ENCODE results near the gene SAT1.
"Not testable (repeated sequence)": the region's sequence is repeated elsewhere in the genome, so short reads cannot be mapped to it uniquely, and the experiment has no call there.

The SAT1 gene

DNA sequence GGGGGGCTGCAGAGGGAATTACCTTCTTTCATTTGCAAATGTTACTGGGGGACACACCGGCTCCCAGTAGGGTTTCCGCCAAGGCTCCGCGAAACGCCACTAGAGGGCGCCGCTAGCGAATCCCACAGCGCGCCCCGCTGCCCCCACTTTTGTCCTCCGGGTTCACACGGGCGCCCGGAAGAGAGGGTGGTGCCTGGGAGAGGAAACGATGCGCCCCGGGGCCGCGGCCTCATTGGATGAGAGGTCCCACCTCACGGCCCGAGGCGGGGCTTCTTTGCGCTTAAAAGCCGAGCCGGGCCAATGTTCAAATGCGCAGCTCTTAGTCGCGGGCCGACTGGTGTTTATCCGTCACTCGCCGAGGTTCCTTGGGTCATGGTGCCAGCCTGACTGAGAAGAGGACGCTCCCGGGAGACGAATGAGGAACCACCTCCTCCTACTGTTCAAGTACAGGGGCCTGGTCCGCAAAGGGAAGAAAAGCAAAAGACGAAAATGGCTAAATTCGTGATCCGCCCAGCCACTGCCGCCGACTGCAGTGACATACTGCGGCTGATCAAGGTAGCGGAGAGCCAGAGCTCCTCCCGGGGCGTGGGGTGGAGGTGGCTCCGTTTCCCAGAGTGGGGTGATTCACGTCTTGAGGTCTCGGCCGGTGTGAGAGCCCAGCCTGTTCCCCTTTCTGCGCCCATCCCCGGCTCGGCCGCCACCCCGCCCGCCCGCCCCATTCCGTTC is at the start of gene SAT1:
Gene SAT1 (plus strand): TSS at position 311 of the 726 bp plus-strand sequence. CDS start 179 bp downstream, at position 490.
- peak; percentile 81 to 86 for DNase-seq (ENCODE audit: extremely low read depth in 1 of 2, low read depth in 1 of 2)

DNA sequence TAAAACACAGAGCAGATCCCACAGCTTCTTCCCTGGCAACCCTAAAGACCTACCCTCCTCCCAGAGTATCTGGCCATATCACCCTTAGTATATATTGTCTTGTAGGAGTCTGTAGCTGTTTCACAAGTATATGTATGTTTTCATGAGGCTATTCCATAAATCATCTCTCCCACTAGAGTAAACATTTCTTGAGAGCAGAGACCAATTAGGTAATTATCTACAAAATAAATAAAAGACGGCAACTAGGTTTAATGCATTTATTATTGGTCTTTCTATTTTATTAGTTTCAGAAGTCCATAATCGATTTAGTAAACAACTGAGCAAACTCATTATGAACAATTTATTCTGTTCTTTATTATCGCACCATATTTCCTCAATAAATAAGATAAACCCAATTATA is 46.9 kb upstream of the SAT1 start:
- no peak for DNase-seq (ENCODE audit: extremely low read depth in 1 of 2, low read depth in 1 of 2)

DNA sequence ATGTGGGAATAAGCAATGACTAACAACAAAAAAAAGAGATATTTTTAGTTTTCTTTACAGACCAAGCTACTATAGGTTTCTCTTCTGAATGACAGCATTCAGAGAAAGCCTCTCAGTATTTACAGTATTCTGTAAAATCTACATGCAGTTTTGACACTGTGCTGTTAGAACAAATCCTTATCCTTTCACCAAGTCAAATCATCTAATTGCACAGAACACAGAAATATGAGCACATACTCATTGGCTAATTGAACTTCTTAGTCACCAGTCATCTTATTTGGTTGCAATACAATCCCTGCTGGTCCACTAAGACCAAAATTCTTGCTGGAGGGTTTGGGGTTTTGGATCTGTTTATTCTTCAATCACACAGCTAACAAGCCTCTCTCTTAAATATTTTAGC is 45.6 kb upstream of the SAT1 start:
- DNase-seq (ENCODE audit: extremely low read depth in 1 of 2, low read depth in 1 of 2): no peak

DNA sequence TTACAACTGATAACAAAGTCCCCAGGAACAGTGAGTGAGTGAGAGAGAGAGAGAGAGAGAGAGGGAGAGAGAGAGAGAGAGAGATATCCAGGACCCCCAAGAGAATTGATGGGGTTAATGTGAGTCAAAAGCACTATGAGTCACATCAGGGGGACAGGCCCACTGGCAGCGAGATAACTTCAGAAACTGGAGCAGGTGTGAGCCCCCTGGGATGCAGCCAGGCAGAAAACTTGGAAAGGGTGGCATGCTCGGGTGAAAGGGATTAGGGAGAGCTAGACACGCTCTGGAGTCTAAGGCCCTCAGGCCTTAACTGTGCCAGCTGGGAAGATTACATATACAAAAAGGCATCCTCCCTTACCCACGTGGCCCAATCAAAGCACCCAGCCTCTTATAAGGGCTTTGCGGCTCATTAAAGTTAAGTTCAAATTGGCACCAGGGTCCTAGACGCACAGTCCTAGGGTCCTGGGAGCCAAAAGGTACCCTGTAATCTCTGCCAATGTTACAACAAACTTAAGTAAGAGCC is 40.7 kb upstream of the SAT1 start:
- DNase-seq (ENCODE audit: extremely low read depth in 1 of 2, low read depth in 1 of 2): no peak

DNA sequence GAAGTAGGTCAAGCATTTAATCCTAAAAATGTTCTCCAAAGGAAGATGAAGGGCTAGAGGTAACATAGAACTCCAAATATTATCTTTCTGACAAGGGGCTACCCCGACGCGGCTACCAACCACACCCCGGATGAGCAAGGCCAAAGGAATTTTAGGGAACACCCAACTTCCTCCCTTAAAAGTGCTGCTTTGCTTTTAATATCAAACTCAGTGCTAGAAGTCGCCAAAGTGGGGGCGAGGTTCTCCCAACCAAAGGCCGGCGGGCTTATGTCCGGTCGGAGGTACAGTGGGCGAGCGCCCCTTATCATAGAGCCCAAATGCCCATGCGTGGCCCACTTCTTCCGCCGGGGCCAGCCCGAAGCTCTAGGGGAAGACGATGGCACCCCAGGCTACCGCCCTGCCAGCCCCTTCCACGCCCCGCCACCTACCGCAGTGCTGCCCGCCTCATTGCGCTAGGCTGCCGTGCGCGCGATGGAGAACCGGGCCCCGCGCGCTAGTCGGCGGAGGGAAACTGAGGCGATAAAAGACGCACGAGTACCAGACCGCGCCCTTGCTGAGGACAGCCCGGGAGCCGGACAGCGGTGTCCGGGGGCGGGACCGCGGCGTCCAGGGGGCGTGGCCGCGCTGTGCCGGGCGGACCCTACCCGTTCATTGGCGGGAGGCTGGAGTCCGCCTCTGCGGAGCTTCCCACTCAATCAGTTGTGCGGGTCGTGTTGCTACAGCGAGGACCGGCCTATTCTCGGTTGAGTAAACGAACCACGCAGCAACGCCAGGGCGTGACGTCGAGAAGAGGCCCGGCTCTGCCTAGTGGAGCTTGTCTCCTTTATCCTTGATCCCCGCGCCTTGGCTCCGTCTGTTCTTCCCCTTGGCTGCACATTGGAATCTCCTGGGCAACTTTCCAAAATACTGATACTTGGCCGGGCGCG is 40.0 kb upstream of the SAT1 start, which contains the start of gene ACOT9:
Gene ACOT9 (minus strand): TSS at position 580 of the 926 bp plus-strand sequence. CDS start 132 bp downstream, at position 448.
- peak; percentile 46 to 71 for DNase-seq (ENCODE audit: extremely low read depth in 1 of 2, low read depth in 1 of 2)

DNA sequence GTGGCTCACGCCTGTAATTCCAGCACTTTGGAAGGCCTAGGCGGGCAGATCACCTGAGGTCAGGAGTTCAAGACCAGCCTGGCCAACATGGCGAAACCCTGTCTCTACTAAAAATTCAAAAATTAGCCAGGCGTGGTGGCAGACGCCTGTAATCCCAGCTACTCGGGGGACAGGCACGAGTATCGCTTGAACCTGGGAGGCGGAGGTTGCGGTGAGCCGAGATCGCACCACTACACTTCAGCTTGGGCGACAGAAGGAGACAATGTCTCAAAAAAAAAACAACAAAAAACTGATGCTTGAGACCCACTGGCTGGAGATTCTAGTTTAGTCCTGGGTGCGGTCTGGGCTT is 39.4 kb upstream of the SAT1 start:
- not testable (repeated sequence) for DNase-seq (ENCODE audit: extremely low read depth in 1 of 2, low read depth in 1 of 2)

DNA sequence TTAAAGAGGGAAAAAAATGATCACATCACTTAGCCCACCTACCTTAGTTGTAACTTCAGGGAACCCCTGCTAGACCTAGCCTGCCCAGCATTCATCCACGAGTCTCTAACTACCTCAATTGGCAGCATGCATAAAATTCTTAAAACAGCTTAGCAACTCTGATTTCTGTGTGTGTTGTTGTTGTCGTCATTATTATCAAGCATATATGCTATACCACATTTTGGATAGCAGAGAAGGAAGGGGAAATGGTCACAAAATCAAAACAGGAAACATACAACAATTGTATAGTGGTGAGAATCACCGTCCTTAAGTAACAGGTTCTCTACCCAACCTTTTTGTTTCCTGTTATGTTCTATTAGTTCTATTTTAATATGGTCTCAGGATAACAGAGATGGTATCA is 37.2 kb upstream of the SAT1 start:
- no peak for DNase-seq (ENCODE audit: extremely low read depth in 1 of 2, low read depth in 1 of 2)

DNA sequence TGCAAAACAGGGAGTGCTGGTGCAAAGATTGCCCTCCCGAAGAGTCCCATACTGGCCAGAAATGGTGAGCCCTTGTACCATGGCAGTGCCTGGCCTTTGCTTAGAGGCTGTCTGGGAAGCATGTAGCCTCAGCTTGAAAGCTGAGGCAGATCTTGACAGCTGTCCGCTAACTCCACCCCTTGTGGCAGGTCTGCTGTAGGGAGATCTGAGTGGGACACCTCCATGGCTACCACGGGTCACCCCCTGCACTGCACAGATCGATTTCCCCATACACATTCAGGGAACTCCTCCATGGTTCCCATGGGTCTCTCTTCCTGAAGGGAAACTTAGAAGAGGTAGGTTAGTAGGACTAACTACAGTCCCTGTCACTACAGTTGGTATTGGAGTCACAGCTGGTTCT is 33.8 kb upstream of the SAT1 start:
- no peak for DNase-seq (ENCODE audit: extremely low read depth in 1 of 2, low read depth in 1 of 2)

DNA sequence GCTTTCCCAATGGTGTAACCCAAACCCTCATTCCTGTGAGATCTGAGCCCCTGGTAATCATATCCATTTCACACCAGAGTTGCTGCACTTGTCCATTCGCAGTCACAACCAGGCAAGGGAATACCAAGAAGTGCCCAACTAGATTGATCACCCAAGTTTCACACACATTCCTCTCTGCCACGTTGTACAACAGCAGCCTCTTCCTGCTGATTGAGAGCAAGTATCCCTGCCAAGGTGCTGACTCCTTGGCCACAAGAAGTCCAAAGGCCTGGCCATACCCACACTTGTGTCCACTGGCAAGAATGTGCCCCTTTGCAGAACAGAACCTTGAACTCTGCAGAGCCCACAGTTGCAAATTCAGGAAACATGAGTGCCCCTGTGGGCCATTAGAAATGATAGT is 33.4 kb upstream of the SAT1 start:
- DNase-seq (ENCODE audit: extremely low read depth in 1 of 2, low read depth in 1 of 2): no peak

DNA sequence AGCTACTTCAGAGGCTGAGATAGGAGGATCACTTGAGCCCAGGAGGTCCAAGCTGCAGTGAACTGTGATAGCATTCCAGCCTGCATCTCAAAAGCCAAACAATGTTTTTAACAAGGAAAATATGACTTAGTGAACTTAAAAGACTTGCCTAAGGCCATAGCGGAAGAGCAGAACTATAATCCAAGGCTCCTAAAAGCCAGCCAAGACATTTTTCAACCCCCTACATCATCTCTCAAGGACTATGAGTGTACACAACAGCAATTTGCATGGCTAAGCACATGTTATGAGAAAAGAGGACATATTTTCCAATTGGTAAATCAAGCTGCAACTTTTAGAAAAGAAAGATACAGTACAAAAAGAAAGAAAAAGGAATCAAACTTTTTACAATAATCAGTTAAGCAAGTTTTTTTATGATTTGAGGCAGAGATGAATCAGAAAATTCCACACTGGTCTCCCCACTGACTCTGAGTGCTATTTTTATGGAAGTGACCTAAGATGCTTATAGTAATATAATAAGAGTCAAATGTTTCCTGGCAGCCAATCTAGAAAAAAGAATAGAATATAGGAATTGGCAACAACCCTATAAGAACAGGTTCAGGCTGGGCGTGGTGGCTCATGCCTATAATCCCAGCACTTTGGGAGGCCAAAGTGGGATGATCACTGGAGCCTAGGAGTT is 30.1 kb upstream of the SAT1 start:
- no peak for DNase-seq (ENCODE audit: extremely low read depth in 1 of 2, low read depth in 1 of 2)

DNA sequence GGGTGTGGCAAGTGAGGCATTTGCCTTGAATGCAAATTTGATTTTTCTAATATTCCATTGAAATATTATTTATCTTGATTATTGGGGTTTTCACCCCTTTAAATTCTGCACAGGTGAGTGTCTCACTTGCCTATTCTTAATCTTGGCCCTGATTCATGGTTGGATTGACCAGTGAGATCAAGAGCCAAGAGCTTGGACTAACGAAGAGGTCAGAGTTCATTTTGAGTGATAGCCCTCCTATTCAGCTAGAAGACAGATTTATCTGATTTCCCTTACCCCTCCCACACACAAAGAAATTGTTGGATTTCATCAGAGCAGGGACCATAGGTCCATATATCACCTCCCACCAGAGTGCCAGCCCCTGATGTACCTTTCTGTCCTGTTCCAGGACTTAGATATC is 28.3 kb upstream of the SAT1 start:
- no peak for DNase-seq (ENCODE audit: extremely low read depth in 1 of 2, low read depth in 1 of 2)

DNA sequence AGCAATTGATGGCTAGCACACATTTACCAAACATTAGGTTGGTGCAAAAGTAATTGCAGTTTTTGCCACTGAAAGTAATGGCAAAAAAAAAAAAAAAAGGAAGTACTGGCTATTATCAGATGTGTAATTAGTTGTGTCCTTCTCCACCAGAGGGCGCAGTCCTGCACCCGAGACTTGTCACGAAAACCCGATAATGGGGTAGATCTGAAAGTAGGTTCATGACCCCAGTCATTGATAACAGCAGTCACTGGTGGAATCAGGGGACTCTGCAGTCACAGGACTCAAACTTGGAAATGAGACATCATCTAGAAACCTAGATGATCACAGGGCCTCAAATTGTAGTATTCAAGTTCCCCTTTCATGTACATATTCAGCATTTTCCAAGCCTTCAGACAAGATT is 26.8 kb upstream of the SAT1 start:
- DNase-seq (ENCODE audit: extremely low read depth in 1 of 2, low read depth in 1 of 2): peak; percentile 20 to 33

DNA sequence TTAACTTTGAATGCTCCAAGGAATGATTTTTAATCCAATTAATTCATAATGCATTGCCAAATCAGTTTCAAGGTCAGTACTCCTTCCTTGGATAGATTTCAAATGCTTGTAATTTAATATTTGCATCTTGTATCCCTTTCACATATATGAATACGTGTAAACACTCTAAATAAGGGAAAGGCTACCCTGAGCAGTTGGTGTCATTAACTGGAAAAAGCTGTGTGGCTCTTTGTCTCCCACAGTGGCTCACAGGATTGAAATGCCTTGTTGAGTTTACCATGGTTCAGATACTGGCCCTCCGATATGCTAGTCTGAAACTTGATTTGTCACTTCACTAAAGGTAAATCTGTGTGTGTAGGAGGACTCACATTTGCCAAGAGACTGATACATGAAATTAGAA is 23.2 kb upstream of the SAT1 start:
- no peak for DNase-seq (ENCODE audit: extremely low read depth in 1 of 2, low read depth in 1 of 2)

DNA sequence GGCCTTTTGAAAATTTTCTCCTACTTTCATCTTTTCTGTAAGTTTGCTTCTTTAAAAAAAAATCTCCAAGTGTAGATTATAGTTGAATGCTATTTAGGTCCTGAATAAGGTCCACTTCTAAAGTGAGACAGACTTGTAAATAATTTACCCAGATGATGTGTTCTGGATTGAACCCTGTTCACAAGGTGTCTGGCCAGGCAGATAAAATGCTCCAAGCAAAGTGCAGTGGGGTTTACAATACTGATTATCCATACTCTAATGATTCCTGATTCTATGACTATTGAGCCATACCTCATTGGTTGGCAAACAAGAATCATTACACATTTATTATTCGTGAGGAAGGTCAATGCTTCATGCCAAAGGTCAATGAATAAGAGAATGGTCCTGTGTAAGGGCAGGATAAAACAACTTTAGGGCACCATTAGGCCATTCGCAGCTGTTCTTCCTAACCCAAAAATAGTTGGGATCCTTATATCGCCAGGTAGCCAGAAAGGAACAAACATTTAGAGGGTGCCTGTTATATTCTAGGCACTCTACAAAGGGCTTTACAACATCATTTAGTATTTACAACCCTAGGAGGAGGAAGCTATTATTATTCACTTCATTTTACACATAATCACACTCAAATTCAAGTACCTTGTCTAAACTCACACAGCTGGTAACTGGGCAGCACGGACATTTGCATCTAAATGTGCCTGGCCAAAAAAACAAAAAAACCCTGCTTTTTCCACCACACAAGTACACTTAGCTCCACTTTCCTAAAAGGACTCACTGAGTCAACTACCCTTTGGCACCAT is 18.6 kb upstream of the SAT1 start:
- no peak for DNase-seq (ENCODE audit: extremely low read depth in 1 of 2, low read depth in 1 of 2)

DNA sequence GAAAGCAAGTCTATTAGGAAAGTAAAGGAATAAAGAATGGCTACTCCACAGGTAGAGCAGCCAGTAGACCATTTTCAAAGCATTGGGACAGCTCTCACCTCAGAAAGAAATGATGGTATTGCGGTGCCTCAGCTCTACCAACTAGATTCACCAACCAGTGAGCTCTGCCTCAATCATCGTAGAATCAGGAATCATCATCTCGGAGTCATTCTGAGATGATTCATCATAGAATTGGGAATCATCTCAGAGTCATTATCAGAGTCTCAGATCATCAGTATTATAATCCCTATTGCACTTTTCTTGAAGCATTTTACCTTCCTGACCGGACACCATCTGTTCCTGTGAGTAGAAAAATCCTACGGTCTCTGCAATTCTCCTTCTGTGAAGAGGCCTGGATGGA is 17.5 kb upstream of the SAT1 start:
- DNase-seq (ENCODE audit: extremely low read depth in 1 of 2, low read depth in 1 of 2): no peak

DNA sequence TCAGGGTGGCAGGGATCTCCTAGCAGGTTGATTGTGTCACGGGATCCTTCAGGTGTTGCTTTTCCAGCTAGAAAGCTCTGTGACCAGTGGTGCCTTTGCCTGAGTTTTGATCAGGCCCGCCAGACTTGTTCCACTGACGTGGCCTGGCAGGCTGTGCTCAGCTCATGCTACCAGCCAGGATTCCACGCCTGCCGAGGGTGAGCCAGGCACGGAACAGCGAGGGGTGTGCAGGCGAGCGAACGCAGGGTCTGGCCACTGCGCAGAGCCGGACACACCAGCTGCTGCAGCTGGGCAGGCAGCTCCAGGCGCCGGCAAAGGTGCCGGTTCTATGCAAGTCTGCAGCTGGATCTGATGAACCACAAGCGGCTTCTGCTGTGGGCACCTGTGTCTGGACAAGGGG is 17.1 kb upstream of the SAT1 start:
- no peak for DNase-seq (ENCODE audit: extremely low read depth in 1 of 2, low read depth in 1 of 2)

DNA sequence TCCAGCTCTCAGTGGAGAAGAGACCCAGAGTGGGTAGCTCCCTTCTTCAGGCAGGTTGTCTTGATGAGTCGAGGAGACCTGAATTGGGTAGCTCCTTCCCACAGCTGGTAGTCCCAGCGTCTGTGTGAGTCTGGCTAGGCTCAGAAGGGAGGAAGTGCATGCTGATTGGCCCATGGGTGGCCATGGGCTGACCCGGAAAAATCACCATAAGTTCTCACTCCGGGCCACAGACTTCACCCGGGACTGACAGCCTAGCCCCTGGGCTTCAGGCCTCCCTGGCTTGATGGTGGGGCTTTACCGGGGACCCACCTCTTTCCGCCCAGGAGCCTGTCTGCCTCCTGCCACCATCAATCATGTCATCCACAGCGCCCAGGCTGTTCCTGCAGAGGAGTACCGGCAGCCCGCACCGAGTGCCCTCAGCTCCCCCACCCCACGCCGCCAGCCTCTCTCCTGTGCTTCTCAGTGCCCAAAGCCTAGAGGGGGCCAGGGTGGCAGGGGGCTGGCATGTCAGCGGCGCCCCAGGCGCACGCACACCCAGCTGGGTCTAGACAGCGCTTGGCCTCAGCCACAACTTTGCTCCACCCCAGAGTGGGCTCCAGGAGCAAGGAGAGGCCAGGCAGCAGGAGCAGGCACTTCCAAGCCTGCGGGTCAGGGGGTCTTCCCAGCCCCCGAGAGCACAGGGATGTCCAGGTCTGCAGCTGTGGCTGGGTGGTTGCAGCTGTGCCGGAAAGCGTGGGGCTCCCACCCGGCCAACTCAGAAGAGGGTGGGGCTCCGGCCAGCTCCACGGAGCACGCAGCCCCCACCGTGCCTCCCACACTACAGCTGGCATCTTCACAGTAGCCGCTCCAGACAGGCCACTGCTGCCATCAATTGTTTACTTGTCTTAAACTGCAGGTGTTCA is 16.1 kb upstream of the SAT1 start:
- no peak for DNase-seq (ENCODE audit: extremely low read depth in 1 of 2, low read depth in 1 of 2)

DNA sequence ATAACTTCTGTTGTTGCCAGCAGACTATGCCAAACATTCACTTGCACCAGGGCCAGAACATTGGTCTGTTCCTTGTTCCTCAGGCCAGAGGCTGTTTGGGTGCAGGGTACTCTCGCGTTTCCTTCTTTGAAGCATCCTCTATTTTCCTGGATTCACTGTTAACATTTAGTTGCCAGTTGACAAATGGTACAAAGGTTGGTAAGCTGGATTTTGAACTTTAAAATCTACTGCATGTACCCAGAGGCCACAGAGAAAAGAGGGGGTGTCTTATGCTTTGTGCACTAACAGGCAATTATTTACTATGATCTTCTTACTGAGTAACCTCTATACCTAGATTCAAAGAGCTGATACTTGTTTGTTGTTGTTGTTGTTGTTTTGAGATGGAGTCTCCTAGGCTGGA is 12.8 kb upstream of the SAT1 start:
- DNase-seq (ENCODE audit: extremely low read depth in 1 of 2, low read depth in 1 of 2): no peak

DNA sequence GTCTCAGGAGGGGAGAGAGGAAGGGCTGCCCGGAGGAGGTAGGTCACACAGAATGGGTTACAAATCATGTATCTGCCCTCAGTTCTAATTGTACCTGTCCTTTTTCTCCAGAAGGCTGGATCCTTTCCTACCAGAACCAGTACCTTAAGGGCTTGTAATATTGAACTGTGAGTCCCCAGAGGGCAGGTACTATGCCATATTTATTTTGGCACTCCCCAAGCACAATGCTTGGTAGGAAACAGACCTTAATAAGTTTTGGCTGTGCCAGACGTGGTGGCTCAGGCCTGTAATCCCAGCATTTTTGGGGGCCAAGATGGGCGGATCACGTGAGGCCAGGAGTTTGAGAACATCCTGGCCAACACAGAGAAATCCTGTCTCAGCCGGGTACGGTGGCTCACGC is 11.9 kb upstream of the SAT1 start:
- not testable (repeated sequence) for DNase-seq (ENCODE audit: extremely low read depth in 1 of 2, low read depth in 1 of 2)

All from stimulated activated CD8-positive, alpha-beta memory T cell treated with anti-CD3 and anti-CD28 coated beads, Interleukin-7, amount 100 ng/mL, for 48 hours (primary cell).